Measurements from ENCODE around the gene NRGN. TPM values are rescaled to one million over a fixed set of nuclear protein-coding genes. Genes with fewer than 3 reads are reported as not detected.

The NRGN gene
- polyA plus RNA-seq, 1 donor (not counting 4 experiments of a cell fraction or from before 2014, with no cell fraction given) = 0.97 TPM

GRCh38 chr11:124747406-124748099, 7.8 kb downstream of the NRGN start:
- H3K27ac ChIP-seq (ENCODE audit: control insufficient read depth, insufficient read depth, low read length) = no peak overlapping the region
- H3K9me1 ChIP-seq (ENCODE audit: control insufficient read depth, extremely low read depth, insufficient read depth, low read length) = no peaks in the 10 kb centered on the region

DNA sequence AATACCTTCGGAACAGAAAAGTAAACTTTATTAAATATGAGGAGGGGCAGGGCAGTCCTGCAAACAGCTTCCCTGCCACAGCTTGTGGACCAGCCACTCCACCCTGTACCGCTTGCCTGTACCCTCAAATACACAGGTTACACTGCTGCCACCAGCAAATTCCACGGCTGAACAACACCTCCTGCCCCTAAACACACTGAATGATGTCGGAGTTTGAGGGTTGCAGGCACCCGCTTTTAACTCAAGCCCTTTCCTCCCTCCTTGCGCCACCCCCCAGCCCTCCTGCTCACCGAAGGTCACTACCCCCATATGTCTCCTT, 8.3 kb downstream of the NRGN start:
- no peaks in the 10 kb centered on the region for H3K36me3 ChIP-seq (ENCODE audit: control insufficient read depth in 2 of 2, extremely low read depth in 1 of 2, insufficient read depth in 2 of 2, low read length in 2 of 2)
- no peak overlapping the region for H2AFZ ChIP-seq (ENCODE audit: control insufficient read depth, low read length)
- no peaks in the 10 kb centered on the region for H3K9me3 ChIP-seq (ENCODE audit: control insufficient read depth, low read depth, low read length)
- no peaks in the 10 kb centered on the region for H4K20me1 ChIP-seq (ENCODE audit: control insufficient read depth, extremely low read depth, insufficient read depth, low read length)
- dilution Hi-C loops (cut with MboI; ENCODE audit: extremely low pct_ligation_motif_present, low sequenced_read_pairs) = no loop called here
- H3K4me3 ChIP-seq (ENCODE audit: control insufficient read depth in 2 of 3, extremely low read depth in 1 of 3, insufficient read depth in 2 of 3, low read depth in 1 of 3, low read length in 3 of 3) = no peak overlapping the region
- H3K27ac ChIP-seq (ENCODE audit: control insufficient read depth, insufficient read depth, low read length) = no peak overlapping the region
- TF ChIP-seq EZH2 (IDR thresholded peaks at IDR 0.05; ENCODE audit: low read length) = no peak
- TF ChIP-seq, protein P1, sequence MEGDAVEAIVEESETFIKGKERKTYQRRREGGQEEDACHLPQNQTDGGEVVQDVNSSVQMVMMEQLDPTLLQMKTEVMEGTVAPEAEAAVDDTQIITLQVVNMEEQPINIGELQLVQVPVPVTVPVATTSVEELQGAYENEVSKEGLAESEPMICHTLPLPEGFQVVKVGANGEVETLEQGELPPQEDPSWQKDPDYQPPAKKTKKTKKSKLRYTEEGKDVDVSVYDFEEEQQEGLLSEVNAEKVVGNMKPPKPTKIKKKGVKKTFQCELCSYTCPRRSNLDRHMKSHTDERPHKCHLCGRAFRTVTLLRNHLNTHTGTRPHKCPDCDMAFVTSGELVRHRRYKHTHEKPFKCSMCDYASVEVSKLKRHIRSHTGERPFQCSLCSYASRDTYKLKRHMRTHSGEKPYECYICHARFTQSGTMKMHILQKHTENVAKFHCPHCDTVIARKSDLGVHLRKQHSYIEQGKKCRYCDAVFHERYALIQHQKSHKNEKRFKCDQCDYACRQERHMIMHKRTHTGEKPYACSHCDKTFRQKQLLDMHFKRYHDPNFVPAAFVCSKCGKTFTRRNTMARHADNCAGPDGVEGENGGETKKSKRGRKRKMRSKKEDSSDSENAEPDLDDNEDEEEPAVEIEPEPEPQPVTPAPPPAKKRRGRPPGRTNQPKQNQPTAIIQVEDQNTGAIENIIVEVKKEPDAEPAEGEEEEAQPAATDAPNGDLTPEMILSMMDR (optimal IDR thresholded peaks at IDR 0.05 in 1 of 3, IDR thresholded peaks at IDR 0.05 in 1 of 3, conservative IDR thresholded peaks at IDR 0.05 in 1 of 3; ENCODE audit: extremely low read depth in 1 of 3, insufficient read depth in 2 of 3, low read length in 3 of 3) = no peak
- H3K9ac ChIP-seq (ENCODE audit: control insufficient read depth, extremely low read depth, insufficient read depth, low read length) = no peak overlapping the region
- H3K9me1 ChIP-seq (ENCODE audit: control insufficient read depth, extremely low read depth, insufficient read depth, low read length) = no peaks in the 10 kb centered on the region
- no peaks in the 10 kb centered on the region for H3K79me2 ChIP-seq (ENCODE audit: control insufficient read depth, insufficient read depth, low read length)
- DNase-seq (ENCODE audit: low read depth, low spot score) = no peak
- H3K4me2 ChIP-seq (ENCODE audit: control insufficient read depth, extremely low read depth, insufficient read depth, low read depth, low read length) = no peak overlapping the region
- peaks cover 50% of the 10 kb centered on the region for H3K27me3 ChIP-seq (ENCODE audit: control insufficient read depth, extremely low read depth, insufficient read depth, low read length)
- no peak for FAIRE-seq
- H3K4me1 ChIP-seq (ENCODE audit: control insufficient read depth, extremely low read depth, insufficient read depth, low read length) = peaks cover 8% of the 10 kb centered on the region

More at GRCh38 chr11:124747406-124748099, 7.8 kb downstream of the NRGN start:
- Histone ChIP-seq H3K4me2 (ENCODE audit: control insufficient read depth, extremely low read depth, insufficient read depth, low read depth, low read length) (no peak overlapping the region), H2AFZ (ENCODE audit: control insufficient read depth, low read length) (no peak overlapping the region), H3K27me3 (ENCODE audit: control insufficient read depth, extremely low read depth, insufficient read depth, low read length) (peaks cover 48% of the 10 kb centered on the region), H4K20me1 (ENCODE audit: control insufficient read depth, extremely low read depth, insufficient read depth, low read length) (no peaks in the 10 kb centered on the region), H3K4me3 (ENCODE audit: control insufficient read depth in 2 of 3, extremely low read depth in 1 of 3, insufficient read depth in 2 of 3, low read depth in 1 of 3, low read length in 3 of 3) (no peak overlapping the region), H3K79me2 (ENCODE audit: control insufficient read depth, insufficient read depth, low read length) (no peaks in the 10 kb centered on the region), H3K9me3 (ENCODE audit: control insufficient read depth, low read depth, low read length) (no peaks in the 10 kb centered on the region), H3K36me3 (ENCODE audit: control insufficient read depth in 2 of 2, extremely low read depth in 1 of 2, insufficient read depth in 2 of 2, low read length in 2 of 2) (no peaks in the 10 kb centered on the region), H3K9ac (ENCODE audit: control insufficient read depth, extremely low read depth, insufficient read depth, low read length) (no peak overlapping the region), H3K4me1 (ENCODE audit: control insufficient read depth, extremely low read depth, insufficient read depth, low read length) (peaks cover 8% of the 10 kb centered on the region)
- FAIRE-seq (no peak), DNase-seq (ENCODE audit: low read depth, low spot score) (no peak)
- TF ChIP-seq, protein P1 (optimal IDR thresholded peaks at IDR 0.05 in 1 of 3, IDR thresholded peaks at IDR 0.05 in 1 of 3, conservative IDR thresholded peaks at IDR 0.05 in 1 of 3; ENCODE audit: extremely low read depth in 1 of 3, insufficient read depth in 2 of 3, low read length in 3 of 3) = no peak
- no peak for TF ChIP-seq EZH2 (IDR thresholded peaks at IDR 0.05; ENCODE audit: low read length)
- dilution Hi-C loops (cut with MboI; ENCODE audit: extremely low pct_ligation_motif_present, low sequenced_read_pairs) = no loop called here

Data from keratinocyte (primary cell).